K562 (cell line): ENCODE results near the gene MATK. TPM values are rescaled to one million over a fixed set of nuclear protein-coding genes. Genes with fewer than 3 reads are reported as not detected.

Source experiments
- ATAC-seq: fragments of 200-7000 bp; cut with Tn5 transposase; 3 replicates; pipeline ENCODE4 v1.9.1; 2020; ENCODE audit warnings: moderate library complexity
- BruUV-seq: library from RNA; stranded (reverse); fragments of 400-500 nt; replicated peaks from 2 replicates; lab custom pipeline; 2021; lab: Mats Ljungman, UMichigan
- CTCF ChIA-PET: fragments of 300-600 bp; formaldehyde crosslinking; extraction: SDS; loops from one replicate; lab custom pipeline; 2021; ENCODE audit warnings: low intra/inter-chr PET ratio; lab: Yijun Ruan, JAX
- POLR2A ChIA-PET: fragments of 300-600, 350-650 bp; sonication (Branson Sonifier 250); formaldehyde crosslinking; extraction: SDS; loops from one replicate; lab custom pipeline; 2021; ENCODE audit warnings: antibody characterized with exemption, inconsistent platforms; lab: Yijun Ruan, JAX
- DNase-seq, 4 experiments: peaks; one replicate each; pipeline versions ENCODE4 v3.0.0 to v3.0.0-alpha.2; 2011 to 2018; ENCODE audit warnings: low spot score in 3 of 4, mixed read lengths in 3 of 4; ENCODE audit errors: extremely low read depth in 1 of 4
- FAIRE-seq: peaks from 2 replicates; lab custom pipeline; 2011; peaks lifted over from hg19 to GRCh38; lab: Jason Lieb, UNC
- H2AFZ ChIP-seq: 2 replicates; pipeline ENCODE4 v1.6.0; 2011; ENCODE audit warnings: low read depth, low read length, control low read depth, inconsistent platforms
- H3K27ac ChIP-seq: fragments of 200-600 bp; 3 replicates; pipeline ENCODE4 v1.8.0; 2011; ENCODE audit warnings: low read depth, mild to moderate bottlenecking, control low read depth, inconsistent platforms, low read length, moderate library complexity, mixed read lengths; ENCODE audit errors: extremely low read depth
- H3K27me3 ChIP-seq, 2 experiments: fragments of 300-600 bp in 1 of 2; 2 replicates in 1 of 2; 3 replicates in 1 of 2; pipeline versions ENCODE4 v1.6.0 to v1.8.0; 2011; ENCODE audit warnings: inconsistent platforms in 2 of 2, low read length in 2 of 2, mild to moderate bottlenecking in 1 of 2, mixed read lengths in 1 of 2, moderate library complexity in 1 of 2; ENCODE audit not compliant: control insufficient read depth in 2 of 2, insufficient read depth in 2 of 2
- H3K36me3 ChIP-seq: fragments of 300-600 bp; 3 replicates; pipeline ENCODE4 v1.8.0; 2011; ENCODE audit warnings: mild to moderate bottlenecking, low read length, inconsistent platforms; ENCODE audit not compliant: control insufficient read depth, insufficient read depth
- H3K4me1 ChIP-seq, 2 experiments: fragments of 200-600 bp in 1 of 2; replicated peaks in 1 of 2; 2 replicates in 1 of 2; 3 replicates in 1 of 2; pipeline versions ENCODE4 v1.5.1 to v1.8.0; 2011; ENCODE audit warnings: inconsistent platforms in 2 of 2, low read length in 2 of 2, mild to moderate bottlenecking in 1 of 2, mixed read lengths in 1 of 2, moderate library complexity in 1 of 2; ENCODE audit not compliant: control insufficient read depth in 2 of 2, insufficient read depth in 2 of 2
- H3K4me2 ChIP-seq: 2 replicates; pipeline ENCODE4 v1.6.1; 2011; ENCODE audit warnings: low read length, control low read depth, inconsistent platforms, mixed read lengths; ENCODE audit not compliant: insufficient read depth
- H3K4me3 ChIP-seq: fragments of 200-600 bp; sonication (generic), shearing (Covaris generic); 2 replicates; pipeline ENCODE4 v1.5.1; 2016; ENCODE audit warnings: control low read depth, inconsistent platforms
- H3K79me2 ChIP-seq: fragments of 200-600 bp; 3 replicates; pipeline ENCODE4 v1.8.0; 2011; ENCODE audit warnings: low read length, inconsistent platforms; ENCODE audit not compliant: control insufficient read depth, insufficient read depth
- H3K9ac ChIP-seq, 2 experiments: 2 replicates each; pipeline versions ENCODE4 v1.6.0 to v1.6.1; 2011; ENCODE audit warnings: low read depth in 2 of 2, low read length in 2 of 2, control low read depth in 1 of 2, inconsistent platforms in 1 of 2, mild to moderate bottlenecking in 1 of 2, mixed read lengths in 1 of 2; ENCODE audit not compliant: insufficient read depth in 1 of 2
- H3K9me1 ChIP-seq: one replicate; pipeline ENCODE4 v1.6.0; 2011; ENCODE audit warnings: inconsistent platforms, mild to moderate bottlenecking, low read length, moderate library complexity; ENCODE audit not compliant: control insufficient read depth, insufficient read depth
- H3K9me3 ChIP-seq: replicated peaks from 2 replicates; pipeline ENCODE4 v1.5.1; 2011; ENCODE audit warnings: low read depth, low read length, inconsistent platforms; ENCODE audit not compliant: control insufficient read depth, insufficient read depth
- H4K20me1 ChIP-seq: replicated peaks from 2 replicates; pipeline ENCODE4 v1.6.1; 2011; ENCODE audit warnings: low read length, inconsistent platforms, mixed read lengths; ENCODE audit not compliant: control insufficient read depth, insufficient read depth
- ATF6 ChIP-seq: sonication (generic); formaldehyde crosslinking; IDR thresholded peaks from 2 replicates; pipeline ENCODE4 v1.4.0; 2020; ENCODE audit warnings: mild to moderate bottlenecking, missing genetic modification reagents
- CHD2 ChIP-seq: IDR thresholded peaks from 2 replicates; pipeline ENCODE4 v1.6.1; 2011; ENCODE audit warnings: low read depth, low read length
- CREM ChIP-seq: IDR thresholded peaks from 2 replicates; pipeline ENCODE4 v1.6.1; 2014; ENCODE audit warnings: antibody characterized with exemption, low read depth
- FOSL1 ChIP-seq: fragments of 200-800 bp; sonication (Bioruptor generic); conservative IDR thresholded peaks from 2 replicates; pipeline ENCODE4 v1.6.1; 2016; ENCODE audit warnings: missing genetic modification characterization, missing compliant biosample characterization
- NFIC ChIP-seq: fragments of 450-650 bp; IDR thresholded peaks from 2 replicates; pipeline ENCODE4 v1.6.1; 2017; ENCODE audit warnings: mild to moderate bottlenecking, inconsistent platforms
- SAP30 ChIP-seq: fragments of 200-600 bp; sonication (generic); IDR thresholded peaks from 2 replicates; pipeline ENCODE4 v1.6.1; 2012; ENCODE audit warnings: borderline replicate concordance, low read depth, mild to moderate bottlenecking, moderate library complexity, low read length, control low read depth, inconsistent platforms; ENCODE audit not compliant: insufficient read depth, poor library complexity, severe bottlenecking
- SIN3A ChIP-seq, 2 experiments: fragments of 150-350 bp in 1 of 2; IDR thresholded peaks; 2 replicates each; pipeline ENCODE4 v1.6.1; 2011 to 2016; ENCODE audit warnings: borderline replicate concordance in 2 of 2, low read depth in 2 of 2, low read length in 2 of 2, mild to moderate bottlenecking in 2 of 2, moderate library complexity in 2 of 2; ENCODE audit not compliant: control insufficient read depth in 1 of 2
- SIX5 ChIP-seq, 2 experiments: IDR thresholded peaks; 2 replicates each; pipeline ENCODE4 v1.6.1; 2011; ENCODE audit warnings: low read length in 2 of 2, borderline replicate concordance in 1 of 2, low read depth in 1 of 2, mild to moderate bottlenecking in 1 of 2, moderate library complexity in 1 of 2; ENCODE audit not compliant: insufficient read depth in 1 of 2
- TEAD2 ChIP-seq: fragments of 450-650 bp; IDR thresholded peaks from 2 replicates; pipeline ENCODE4 v1.6.1; 2016; ENCODE audit warnings: missing genetic modification characterization, control low read depth, missing compliant biosample characterization
- U2AF2 ChIP-seq: fragments of 200-400 bp; formaldehyde crosslinking; optimal IDR thresholded peaks from 2 replicates; pipeline ENCODE3; 2017; ENCODE audit warnings: low read depth, mild to moderate bottlenecking, low read length
- USF2 ChIP-seq: sonication (generic); formaldehyde crosslinking; IDR thresholded peaks from 2 replicates; pipeline ENCODE4 v1.5.0; 2020; ENCODE audit warnings: missing genetic modification reagents
- ZBTB12 ChIP-seq: fragments of 250-450 bp; sonication (Bioruptor Pico); IDR thresholded peaks from 2 replicates; pipeline ENCODE4 v1.4.0; 2020
- WGBS: fragments of 100-300 bp; shearing (Covaris generic); methylation state at CpG from one replicate; pipeline ENCODE4 v1.1.6; 2016; ENCODE audit warnings: low coverage, mixed read lengths; ENCODE audit not compliant: insufficient coverage; ENCODE audit errors: missing lambda C conversion rate; 5-methylcytosine and 5-hydroxymethylcytosine counted together
- in situ Hi-C: fragments of 300-500 bp; cut with MboI; formaldehyde crosslinking; loops from 4 replicates; pipeline ENCODE4 v1.15.0; 2018; ENCODE audit warnings: inconsistent platforms, mixed read lengths
- intact Hi-C: fragments of 100-400 bp; cut with micrococcal nuclease; formaldehyde crosslinking; loops from 2 replicates; pipeline ENCODE4 v1.14.2; 2022
- polyA plus RNA-seq, 8 experiments: library from polyadenylated mRNA; depleted of rRNA in 4 of 8; stranded (reverse) in 5 of 8; unstranded in 3 of 8; fragments of >200 nt; fragmentation: Nextera tagmentation in 2 of 8; fragmentation: Illumina TruSeq in 1 of 8; extraction: Ambion mirVana in 2 of 8; extraction: Trizol in 1 of 8; gene quantifications; 2 replicates each; pipeline versions ENCODE4 v1.2.1 to v1.2.3, GENCODE V29; 2011 to 2014; ENCODE audit warnings: inconsistent platforms in 1 of 8, missing spikeins in 1 of 8
- total RNA-seq, 7 experiments: library from RNA; depleted of rRNA in 6 of 7; stranded (reverse); fragments of >200 nt in 6 of 7; fragmentation: Illumina TruSeq in 2 of 7; extraction: Trizol in 2 of 7; gene quantifications; 2 replicates each; pipeline versions ENCODE4 v1.2.1 to v1.2.3, GENCODE V29; 2011 to 2021; ENCODE audit warnings: low replicate concordance in 1 of 7
- TF ChIP-seq, protein P1 (sequence below): sonication (generic); formaldehyde crosslinking; IDR thresholded peaks from 2 replicates; pipeline ENCODE4 v1.8.1; 2023; ENCODE audit warnings: mild to moderate bottlenecking, missing genetic modification reagents
- TF ChIP-seq, protein P2 (sequence below): fragments of 250-450 bp; sonication (Bioruptor Pico); IDR thresholded peaks from 2 replicates; pipeline ENCODE4 v1.9.0; 2021; ENCODE audit warnings: mild to moderate bottlenecking, inconsistent platforms

MATK gene
- total and polyA plus RNA-seq, 9 of the 15 experiments (the other 6 are each of a cell fraction or from before 2014, with no cell fraction given): 0.08 to 41.5 (median 21.4) TPM

DNA sequence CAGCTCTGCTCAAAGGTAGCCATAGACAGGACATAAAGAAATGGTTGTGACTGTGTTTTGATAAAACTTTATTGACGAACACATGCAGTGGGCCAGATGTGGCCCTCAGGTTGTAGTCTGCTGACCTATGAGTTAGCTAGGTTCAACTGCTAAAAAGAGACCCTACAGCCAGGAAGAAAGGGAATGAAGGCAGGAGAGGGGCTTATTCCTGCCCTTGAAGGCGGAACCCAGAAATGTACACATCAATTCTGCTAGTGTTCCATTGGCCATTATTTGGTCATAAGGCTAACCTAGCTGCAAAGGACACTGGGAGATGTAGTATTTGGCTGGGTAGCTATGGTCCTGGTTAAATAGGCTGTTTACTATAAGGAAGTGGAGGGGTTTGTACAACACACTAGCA is 42.7 kb downstream of the MATK start:
- POLR2A ChIA-PET: interaction anchor here (0.7 to 1.0 kb wide), 3 partner anchors 11 to 19 kb away, joined by 3 to 5 read pairs (median 5); partner anchors contain the start of gene MRPL54
- TF ChIP-seq U2AF2 (no peak), ATF6 (CRISPR knock-in tag) (no peak), CREM (peak; percentile 37; the same call in 1 of the 2 replicates), SAP30 (no peak), USF2 (CRISPR knock-in tag) (peak; percentile 87), CHD2 (no peak), ZBTB12 (CRISPR knock-in tag) (no peak), SIN3A (IDR thresholded peaks at IDR 0.05; ENCODE audit: borderline replicate concordance in 2 of 2, control insufficient read depth in 1 of 2, low read depth in 2 of 2, low read length in 2 of 2) (no peak), NFIC (0 out of 2 replicates have a peak, but pooled peaks have one; percentile 14), SIX5 (IDR thresholded peaks at IDR 0.05; ENCODE audit: borderline replicate concordance in 1 of 2, insufficient read depth in 1 of 2, low read depth in 1 of 2, low read length in 2 of 2) (peak; percentile 53 to 63; a peak in 3 of 4 replicates), TEAD2 (tag) (0 out of 2 replicates have a peak, but pooled peaks have one; percentile 8), FOSL1 (tag) (no peak)
- TF ChIP-seq, protein P1, sequence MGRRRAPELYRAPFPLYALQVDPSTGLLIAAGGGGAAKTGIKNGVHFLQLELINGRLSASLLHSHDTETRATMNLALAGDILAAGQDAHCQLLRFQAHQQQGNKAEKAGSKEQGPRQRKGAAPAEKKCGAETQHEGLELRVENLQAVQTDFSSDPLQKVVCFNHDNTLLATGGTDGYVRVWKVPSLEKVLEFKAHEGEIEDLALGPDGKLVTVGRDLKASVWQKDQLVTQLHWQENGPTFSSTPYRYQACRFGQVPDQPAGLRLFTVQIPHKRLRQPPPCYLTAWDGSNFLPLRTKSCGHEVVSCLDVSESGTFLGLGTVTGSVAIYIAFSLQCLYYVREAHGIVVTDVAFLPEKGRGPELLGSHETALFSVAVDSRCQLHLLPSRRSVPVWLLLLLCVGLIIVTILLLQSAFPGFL (CRISPR knock-in tag): no peak
- TF ChIP-seq, protein P2, sequence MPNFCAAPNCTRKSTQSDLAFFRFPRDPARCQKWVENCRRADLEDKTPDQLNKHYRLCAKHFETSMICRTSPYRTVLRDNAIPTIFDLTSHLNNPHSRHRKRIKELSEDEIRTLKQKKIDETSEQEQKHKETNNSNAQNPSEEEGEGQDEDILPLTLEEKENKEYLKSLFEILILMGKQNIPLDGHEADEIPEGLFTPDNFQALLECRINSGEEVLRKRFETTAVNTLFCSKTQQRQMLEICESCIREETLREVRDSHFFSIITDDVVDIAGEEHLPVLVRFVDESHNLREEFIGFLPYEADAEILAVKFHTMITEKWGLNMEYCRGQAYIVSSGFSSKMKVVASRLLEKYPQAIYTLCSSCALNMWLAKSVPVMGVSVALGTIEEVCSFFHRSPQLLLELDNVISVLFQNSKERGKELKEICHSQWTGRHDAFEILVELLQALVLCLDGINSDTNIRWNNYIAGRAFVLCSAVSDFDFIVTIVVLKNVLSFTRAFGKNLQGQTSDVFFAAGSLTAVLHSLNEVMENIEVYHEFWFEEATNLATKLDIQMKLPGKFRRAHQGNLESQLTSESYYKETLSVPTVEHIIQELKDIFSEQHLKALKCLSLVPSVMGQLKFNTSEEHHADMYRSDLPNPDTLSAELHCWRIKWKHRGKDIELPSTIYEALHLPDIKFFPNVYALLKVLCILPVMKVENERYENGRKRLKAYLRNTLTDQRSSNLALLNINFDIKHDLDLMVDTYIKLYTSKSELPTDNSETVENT (CRISPR knock-in tag): no peak

More for the DNA sequence above, 42.7 kb downstream of the MATK start:
- peak; percentile 55 to 68 (median 56) for DNase-seq
- peak; percentile 95 for ATAC-seq
- Histone ChIP-seq H3K36me3 (no peaks in the 10 kb centered on the region), H3K79me2 (no peaks in the 10 kb centered on the region), H3K4me1 (peaks cover 0 to 23% of the 10 kb centered on the region in 2 experiments; a peak in 3 of 5 replicates), H3K9me1 (no peaks in the 10 kb centered on the region), H4K20me1 (no peaks in the 10 kb centered on the region), H3K9ac (no peak overlapping the region; a peak in 1 of 4 replicates), H3K27ac (peak overlapping the region; percentile 7; the same call in 1 of the 3 replicates), H3K4me3 (no peak overlapping the region), H3K9me3 (no peaks in the 10 kb centered on the region), H3K27me3 (no peaks in the 10 kb centered on the region), H2AFZ (peak overlapping the region; percentile 84), H3K4me2 (no peak overlapping the region)
- peak; percentile 95 for FAIRE-seq
- BruUV-seq: no TSS peak
- intact Hi-C loops (no loop called here), in situ Hi-C loops (no loop called here)
- CTCF ChIA-PET: no interaction called here
- 69% methylated on average over 2 of the region's 2 CpGs for WGBS
